Rectal smooth muscle tissue (tissue), 1 donor: ENCODE data around the gene TMEM143.
A peak's percentile ranks its signal among the peaks of the same experiment; 100 is the strongest.
"Not testable (repeated sequence)": the region's sequence is repeated elsewhere in the genome, so short reads cannot be mapped to it uniquely, and the experiment has no call there.

ENCODE experiments used
- H3K27ac ChIP-seq: one replicate; pipeline ENCODE4 v1.7.0; 2013; ENCODE audit warnings: low read depth, low read length, inconsistent platforms
- H3K27me3 ChIP-seq: one replicate; pipeline ENCODE4 v1.7.0; 2013; ENCODE audit warnings: low read length; ENCODE audit not compliant: control insufficient read depth, insufficient read depth
- H3K36me3 ChIP-seq: one replicate; pipeline ENCODE4 v1.7.0; 2013; ENCODE audit warnings: low read length; ENCODE audit not compliant: control insufficient read depth, insufficient read depth
- H3K4me1 ChIP-seq: one replicate; pipeline ENCODE4 v1.7.0; 2013; ENCODE audit warnings: low read length; ENCODE audit not compliant: control insufficient read depth, insufficient read depth
- H3K4me3 ChIP-seq: one replicate; pipeline ENCODE4 v1.7.0; 2013; ENCODE audit warnings: low read length
- H3K9ac ChIP-seq: one replicate; pipeline ENCODE4 v1.7.0; 2013; ENCODE audit warnings: low read length

The TMEM143 gene

DNA sequence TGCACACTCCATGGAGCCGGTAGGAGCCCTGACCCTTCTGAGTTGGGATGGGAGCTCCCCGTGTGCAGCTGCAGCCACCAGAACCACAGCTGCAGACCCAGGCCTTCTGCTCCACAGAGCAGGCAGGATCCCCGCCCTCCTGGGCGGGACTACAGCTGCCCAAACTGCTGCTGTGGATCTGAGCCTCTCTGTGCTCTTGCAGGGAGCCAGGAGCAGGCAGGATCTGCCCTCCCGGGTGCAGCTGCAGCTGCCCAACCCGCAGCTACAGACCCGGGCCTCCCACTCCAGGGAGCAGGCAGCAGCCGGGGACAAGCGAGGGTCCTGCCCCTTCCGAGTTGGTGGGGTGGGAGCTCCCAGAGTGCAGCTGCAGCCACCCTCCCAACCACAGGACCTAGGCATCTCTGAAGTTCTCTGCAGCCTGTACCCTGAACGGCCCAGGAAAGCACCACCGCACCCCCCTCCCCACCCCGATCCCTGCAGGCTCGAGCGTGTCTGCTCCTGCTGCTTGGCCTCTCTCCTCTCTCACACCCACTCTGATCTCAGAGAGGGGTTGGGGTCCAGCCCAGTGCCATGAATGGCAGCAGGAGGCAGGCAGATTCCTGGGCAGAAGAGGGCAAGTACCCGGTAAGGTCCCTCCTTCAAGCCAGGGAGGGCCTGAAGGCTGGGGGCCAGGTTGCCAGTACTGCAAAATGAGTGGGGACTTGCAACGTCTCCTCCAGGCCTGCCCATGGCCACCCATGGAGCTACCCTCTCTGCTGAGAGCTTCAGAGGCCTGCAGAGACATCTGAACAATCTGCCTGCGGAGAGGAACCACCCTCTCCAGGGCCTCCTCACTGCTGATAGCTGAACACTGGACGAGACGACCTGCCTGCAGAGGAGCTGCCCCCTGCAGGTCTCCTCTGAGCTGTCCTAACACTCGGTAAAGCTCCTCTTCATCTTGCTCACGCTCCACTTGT, 54.8 kb downstream of the TMEM143 start:
- Histone ChIP-seq H3K27ac (no peak overlapping the region), H3K9ac (no peak overlapping the region), H3K36me3 (no peaks in the 10 kb centered on the region), H3K4me3 (no peak overlapping the region), H3K27me3 (no peaks in the 10 kb centered on the region), H3K4me1 (no peaks in the 10 kb centered on the region)

DNA sequence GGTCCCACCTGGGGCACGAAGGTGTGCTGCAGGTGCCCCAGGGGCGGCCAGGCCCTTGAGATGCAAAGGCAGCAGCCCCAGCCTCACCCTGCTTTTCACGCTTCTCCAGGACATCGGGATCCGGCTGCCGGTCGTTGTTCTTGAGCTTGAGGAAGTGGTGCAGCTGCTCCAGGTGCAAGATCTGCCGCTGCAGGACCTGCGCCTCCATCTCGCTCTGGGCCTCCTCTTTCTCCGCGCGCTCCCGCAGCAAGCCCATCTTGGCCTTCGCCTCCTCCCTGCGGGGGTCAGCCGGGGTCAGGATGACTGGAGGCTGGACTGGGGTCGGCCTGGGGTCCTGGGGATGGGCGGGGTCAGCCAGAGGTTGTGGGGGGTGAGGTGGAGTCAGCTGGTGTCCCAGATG, 59.9 kb downstream of the TMEM143 start:
- Histone ChIP-seq H3K36me3 (no peaks in the 10 kb centered on the region), H3K4me1 (no peaks in the 10 kb centered on the region), H3K9ac (no peak overlapping the region), H3K27me3 (no peaks in the 10 kb centered on the region), H3K4me3 (no peak overlapping the region), H3K27ac (no peak overlapping the region)

DNA sequence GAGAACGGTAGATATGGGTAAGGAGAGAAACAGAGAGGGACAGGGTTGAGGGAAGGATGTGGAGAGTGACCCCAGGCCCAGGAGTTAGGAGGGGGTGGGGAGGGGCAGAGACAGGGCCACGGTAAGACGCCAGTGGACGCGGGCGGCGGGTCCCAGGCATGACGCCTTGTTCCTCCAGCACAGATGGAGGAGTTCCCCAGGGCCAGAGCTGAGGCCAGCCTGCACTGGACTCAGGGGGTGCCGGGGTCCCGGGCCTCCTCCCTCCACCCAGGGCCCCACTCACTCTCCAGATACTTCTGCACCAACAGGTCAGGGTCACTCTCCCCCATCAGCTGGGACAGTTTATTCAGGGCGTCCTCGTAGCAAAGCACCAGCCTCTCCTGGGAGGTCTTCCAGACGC, 60.4 kb downstream of the TMEM143 start:
- H3K4me3 ChIP-seq, result no peak overlapping the region
- no peaks in the 10 kb centered on the region for H3K36me3 ChIP-seq
- no peak overlapping the region for H3K9ac ChIP-seq
- no peak overlapping the region for H3K27ac ChIP-seq
- no peaks in the 10 kb centered on the region for H3K4me1 ChIP-seq
- no peaks in the 10 kb centered on the region for H3K27me3 ChIP-seq

DNA sequence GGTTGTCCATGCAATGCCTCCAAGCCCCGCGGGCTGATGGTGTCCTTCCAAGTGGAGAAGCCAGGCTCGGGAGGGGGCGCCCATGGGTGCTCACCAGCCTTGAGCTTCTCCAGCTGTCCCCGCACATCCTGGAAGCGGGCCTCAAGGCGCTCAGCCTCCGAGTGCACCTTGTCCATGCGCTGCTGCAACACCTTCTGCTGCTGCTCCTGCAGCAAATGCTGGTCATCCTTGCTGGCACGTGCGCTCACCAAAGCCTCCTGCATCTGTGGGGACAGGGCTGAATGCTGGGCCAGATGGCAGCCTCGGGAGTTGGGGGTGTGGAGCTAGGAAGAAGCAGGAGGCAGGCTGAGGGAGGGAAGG, 61.2 kb downstream of the TMEM143 start:
- Histone ChIP-seq H3K4me1 (no peaks in the 10 kb centered on the region), H3K36me3 (no peaks in the 10 kb centered on the region), H3K27ac (no peak overlapping the region), H3K27me3 (no peaks in the 10 kb centered on the region), H3K4me3 (no peak overlapping the region), H3K9ac (no peak overlapping the region)

DNA sequence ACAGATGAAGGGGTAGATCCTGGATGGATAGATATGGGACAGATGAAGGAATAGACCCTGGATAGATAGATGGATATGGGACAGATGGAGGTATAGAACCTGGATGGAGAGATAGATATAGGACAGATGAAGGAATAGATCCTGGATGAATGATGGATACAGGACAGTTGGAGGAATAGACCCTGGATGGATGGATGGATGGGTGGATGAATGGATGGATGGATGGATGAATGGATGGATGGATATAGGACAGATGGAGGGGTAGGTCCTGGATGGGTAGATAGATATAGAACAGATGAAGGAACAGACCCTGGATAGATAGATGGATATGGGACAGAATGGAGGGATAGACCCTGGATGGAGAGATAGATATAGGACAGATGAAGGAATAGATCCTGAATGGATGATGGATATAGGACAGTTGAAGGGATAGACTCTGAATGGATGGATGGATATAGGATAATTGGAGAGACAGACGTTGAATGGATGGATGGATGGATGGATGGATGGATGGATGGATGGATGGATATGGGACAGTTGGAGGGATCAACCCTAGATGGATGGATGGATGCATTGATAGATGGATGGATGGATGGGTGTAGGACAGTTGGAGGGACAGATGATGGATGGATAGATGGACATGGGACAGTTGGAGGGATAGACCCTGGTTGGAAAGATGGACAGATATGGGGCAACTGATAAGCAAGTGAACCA, 61.7 kb downstream of the TMEM143 start:
- Histone ChIP-seq H3K27ac (no peak overlapping the region), H3K4me1 (no peaks in the 10 kb centered on the region), H3K9ac (no peak overlapping the region), H3K27me3 (no peaks in the 10 kb centered on the region), H3K36me3 (no peaks in the 10 kb centered on the region), H3K4me3 (no peak overlapping the region)

DNA sequence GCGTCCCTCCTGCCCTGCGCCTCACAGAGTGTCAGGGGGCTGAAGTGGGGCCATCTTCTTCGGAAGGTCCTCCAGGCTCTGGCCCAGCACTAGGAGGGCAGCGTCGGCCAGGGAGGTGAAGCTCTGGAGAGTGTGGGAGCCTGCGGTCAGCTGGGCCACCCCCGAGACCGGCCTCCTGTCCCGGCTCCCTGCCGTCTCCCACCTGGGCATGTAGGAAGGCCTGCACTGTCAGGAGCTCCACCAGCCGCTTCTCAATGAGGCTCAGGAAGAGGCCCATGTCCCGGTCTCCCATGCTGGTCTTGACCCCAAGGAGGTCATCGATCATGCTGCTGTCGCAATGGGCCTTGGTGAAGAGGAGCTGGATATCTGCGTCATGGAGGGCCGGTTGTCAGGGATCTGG, 65.8 kb downstream of the TMEM143 start:
- no peak overlapping the region for H3K9ac ChIP-seq
- H3K4me1 ChIP-seq, result no peaks in the 10 kb centered on the region
- peaks cover 3% of the 10 kb centered on the region for H3K27me3 ChIP-seq
- no peaks in the 10 kb centered on the region for H3K36me3 ChIP-seq
- H3K4me3 ChIP-seq, result no peak overlapping the region
- H3K27ac ChIP-seq, result no peak overlapping the region

DNA sequence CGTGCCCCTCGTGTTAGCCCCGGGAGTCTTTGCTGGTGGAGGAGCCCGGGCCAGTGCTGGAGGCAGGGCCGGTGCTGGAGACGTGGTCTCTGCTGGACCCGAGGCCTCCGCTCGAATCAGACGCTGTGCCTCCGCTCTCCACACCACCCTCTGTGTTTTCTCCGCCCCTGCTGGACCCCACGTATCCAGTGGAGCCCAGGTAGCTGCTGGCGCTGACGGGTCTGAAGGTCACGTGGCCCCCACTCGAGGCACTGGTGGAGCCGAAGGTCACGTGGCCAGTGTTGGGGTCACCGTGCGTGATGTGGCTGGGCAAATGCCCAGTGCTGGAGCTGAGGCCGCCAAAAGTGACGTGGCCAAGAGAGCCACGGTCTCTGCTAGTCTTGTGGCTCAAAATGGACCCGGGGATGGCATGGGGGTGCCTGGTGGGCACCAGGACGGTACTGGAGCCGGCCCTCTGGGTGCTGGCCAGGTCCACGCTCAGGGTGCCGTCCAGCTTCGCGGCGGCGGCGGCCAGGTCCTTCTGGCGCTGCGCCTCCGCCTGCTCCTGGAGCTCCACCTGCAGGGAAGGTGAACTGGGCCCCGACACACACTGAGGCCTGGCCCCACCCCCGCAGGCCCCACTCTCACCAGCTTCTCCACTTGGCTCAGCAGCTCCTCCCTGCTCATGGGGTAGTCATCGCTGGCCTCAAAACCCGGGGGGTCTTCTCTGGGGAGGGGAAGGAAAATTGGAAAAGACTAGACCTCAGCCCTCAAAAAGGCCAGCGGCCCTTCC, 66.6 kb downstream of the TMEM143 start:
- peaks cover 3% of the 10 kb centered on the region for H3K27me3 ChIP-seq
- H3K27ac ChIP-seq, result no peak overlapping the region
- H3K36me3 ChIP-seq, result no peaks in the 10 kb centered on the region
- no peak overlapping the region for H3K4me3 ChIP-seq
- H3K9ac ChIP-seq, result no peak overlapping the region
- no peaks in the 10 kb centered on the region for H3K4me1 ChIP-seq

DNA sequence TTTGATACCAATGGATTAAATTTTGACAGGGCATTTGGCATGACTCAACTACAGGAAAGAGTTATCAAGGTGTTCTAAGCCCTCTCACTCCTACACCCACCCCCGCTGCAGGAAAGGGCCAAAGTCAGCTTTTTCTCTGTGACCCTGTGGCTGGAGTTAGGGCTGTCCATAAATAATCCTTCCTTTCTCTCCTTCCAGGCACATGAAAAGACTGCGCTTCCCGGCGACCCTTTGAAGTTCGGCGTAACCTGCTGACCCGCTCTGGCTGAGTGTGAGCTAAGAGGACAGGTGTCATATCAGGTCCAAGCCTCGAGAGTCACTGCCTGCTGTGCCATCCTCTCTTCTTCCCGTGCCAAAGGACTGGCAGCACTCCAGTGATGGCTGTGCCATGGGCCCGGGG, 68.3 kb downstream of the TMEM143 start:
- Histone ChIP-seq H3K9ac (no peak overlapping the region), H3K4me1 (no peaks in the 10 kb centered on the region), H3K36me3 (no peaks in the 10 kb centered on the region), H3K4me3 (no peak overlapping the region), H3K27me3 (peaks cover 3% of the 10 kb centered on the region), H3K27ac (no peak overlapping the region)

DNA sequence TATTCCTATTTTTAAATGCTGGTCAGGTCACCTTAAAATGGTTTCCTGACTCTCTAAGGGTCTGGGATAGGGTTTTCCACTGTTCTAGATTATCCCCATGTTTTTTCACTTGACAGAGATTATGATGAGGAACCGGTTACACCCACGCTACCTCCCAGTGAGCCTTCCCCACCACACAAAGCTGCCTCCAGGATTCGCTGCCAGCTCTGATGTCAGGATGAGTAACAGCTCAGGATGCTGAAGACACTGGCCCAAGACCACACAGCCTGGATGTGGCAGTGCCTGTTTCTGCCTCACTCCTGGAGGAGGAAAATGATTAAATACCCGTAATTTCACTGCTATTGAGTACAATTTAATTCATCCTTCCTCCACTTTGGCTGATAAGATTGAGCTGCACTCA, 70.9 kb downstream of the TMEM143 start:
- H3K9ac ChIP-seq, result no peak overlapping the region
- H3K4me1 ChIP-seq, result no peaks in the 10 kb centered on the region
- no peak overlapping the region for H3K4me3 ChIP-seq

DNA sequence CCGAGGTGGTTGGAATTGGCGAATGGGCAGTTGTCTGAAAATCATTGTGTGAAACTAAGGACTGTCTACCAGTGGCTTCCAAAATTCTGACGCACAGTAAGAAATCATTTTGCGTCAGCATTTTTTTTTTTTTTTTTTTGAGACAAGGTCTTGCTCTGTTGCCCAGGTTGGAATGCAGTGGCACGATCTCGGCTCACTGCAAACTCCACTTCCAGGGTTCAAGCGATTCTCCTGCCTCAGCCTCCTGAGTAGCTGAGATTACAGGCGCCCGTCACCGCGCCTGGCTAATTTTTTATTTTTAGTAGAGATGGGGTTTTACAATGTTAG, 72.3 kb downstream of the TMEM143 start:
- H3K27ac ChIP-seq, H3K27me3 ChIP-seq, H3K4me1 ChIP-seq, H3K36me3 ChIP-seq: not testable (repeated sequence)
- H3K9ac ChIP-seq, result peak overlapping the region; percentile 32
- H3K4me3 ChIP-seq, result peak overlapping the region; percentile 59

More for the DNA sequence above, 70.9 kb downstream of the TMEM143 start:
- no peak overlapping the region for H3K27ac ChIP-seq
- H3K27me3 ChIP-seq, result peaks cover 3% of the 10 kb centered on the region
- H3K36me3 ChIP-seq, result no peaks in the 10 kb centered on the region

DNA sequence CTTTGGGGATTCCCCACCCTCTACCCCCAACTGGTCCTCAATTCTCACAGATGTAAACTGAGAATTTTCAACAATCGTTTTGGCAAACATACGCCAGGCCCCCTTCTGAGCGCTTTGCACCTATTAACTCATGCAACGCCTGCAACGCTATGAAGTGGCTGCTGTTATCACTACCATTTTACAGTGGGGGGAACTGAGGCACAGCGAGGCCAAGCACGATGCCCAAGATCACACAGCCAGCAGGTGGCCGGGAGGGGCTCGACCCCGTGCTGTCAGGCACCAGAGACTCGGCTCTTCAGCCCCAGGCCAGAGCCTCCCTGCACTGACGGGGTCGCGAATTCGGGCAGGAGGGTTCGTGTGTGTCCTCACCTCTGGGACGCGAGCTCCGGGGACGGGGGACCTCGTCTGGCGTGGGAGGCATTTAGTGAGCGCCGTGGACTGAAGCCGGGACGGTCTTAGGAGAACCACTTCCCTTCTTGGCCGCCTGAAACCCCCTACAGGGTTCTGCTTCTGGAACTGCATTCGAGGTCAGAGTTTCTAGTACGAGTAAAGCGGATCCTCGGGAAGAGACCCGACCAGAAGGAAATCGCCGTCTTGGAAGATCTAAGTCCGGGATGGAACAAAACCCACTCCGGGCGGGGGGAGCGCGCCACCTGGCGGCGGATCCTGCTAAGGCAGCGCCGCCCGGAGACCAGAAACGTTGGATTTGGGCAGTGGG, 72.8 kb downstream of the TMEM143 start:
- no peak overlapping the region for H3K27ac ChIP-seq
- peak overlapping the region; percentile 32 for H3K9ac ChIP-seq
- peak overlapping the region; percentile 59 for H3K4me3 ChIP-seq
- H3K36me3 ChIP-seq, result no peaks in the 10 kb centered on the region
- H3K4me1 ChIP-seq, result no peaks in the 10 kb centered on the region
- H3K27me3 ChIP-seq, result peaks cover 3% of the 10 kb centered on the region

DNA sequence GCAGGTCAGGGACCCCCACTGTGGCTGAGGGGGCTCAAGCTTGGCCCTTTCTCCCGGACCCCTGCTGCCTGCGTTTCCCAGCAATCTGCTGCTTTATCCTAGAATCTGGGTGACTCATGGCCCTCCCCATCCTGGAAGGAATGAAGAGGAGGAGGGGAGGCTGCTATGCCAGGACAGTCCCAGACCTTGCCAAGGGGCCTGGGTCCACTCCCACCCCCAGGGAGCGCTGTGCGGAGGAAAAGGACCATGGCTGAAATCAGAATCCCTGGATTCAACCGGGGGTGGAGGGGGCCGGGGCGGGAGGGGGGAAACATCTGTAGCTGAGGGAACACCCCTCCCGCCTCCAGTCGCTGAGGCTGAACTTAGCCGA, 73.4 kb downstream of the TMEM143 start:
- Histone ChIP-seq H3K4me3 (no peak overlapping the region), H3K9ac (no peak overlapping the region), H3K27ac (no peak overlapping the region), H3K4me1 (no peaks in the 10 kb centered on the region), H3K27me3 (no peaks in the 10 kb centered on the region), H3K36me3 (peaks cover 2% of the 10 kb centered on the region)
